Amniotic stem cell (primary cell): ENCODE results near the gene ME3.
"Not testable (repeated sequence)": the region's sequence is repeated elsewhere in the genome, so short reads cannot be mapped to it uniquely, and the experiment has no call there.

Experiments used
- DNase-seq: peaks from one replicate; lab custom pipeline; 2025; lab: John Stamatoyannopoulos, UW

The ME3 gene

DNA sequence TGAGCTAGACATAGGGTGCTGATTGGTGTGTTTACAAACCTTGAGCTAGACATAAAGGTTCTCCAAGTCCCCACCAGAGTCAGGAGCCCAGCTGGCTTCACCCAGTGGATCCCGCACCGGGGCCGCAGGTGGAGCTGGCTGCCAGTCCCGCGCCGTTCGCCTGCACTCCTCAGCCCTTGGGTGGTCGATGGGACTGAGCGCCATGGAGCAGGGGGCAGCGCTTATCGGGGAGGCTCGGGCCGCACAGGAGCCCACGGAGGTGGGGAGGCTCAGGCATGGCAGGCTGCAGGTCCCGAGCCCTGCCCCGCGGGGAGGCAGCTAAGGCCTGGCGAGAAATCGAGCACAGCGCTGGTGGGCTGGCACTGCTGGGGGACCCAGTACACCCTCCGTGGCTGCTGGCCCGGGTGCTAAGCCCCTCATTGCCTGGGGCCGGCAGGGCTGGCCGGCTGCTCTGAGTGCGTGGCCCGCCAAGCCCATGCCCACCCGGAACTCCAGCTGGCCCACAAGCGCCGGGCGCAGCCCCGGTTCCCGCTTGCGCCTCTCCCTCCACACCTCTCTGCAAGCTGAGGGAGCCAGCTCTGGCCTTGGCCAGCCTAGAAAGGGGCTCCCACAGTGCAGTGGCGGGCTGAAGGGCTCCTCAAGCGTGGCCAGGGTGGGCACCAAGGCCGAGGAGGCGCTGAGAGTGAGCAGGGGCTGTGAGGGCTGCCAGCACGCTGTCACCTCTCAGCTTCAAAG, 238.9 kb downstream of the ME3 start:
- DNase-seq: not testable (repeated sequence)

DNA sequence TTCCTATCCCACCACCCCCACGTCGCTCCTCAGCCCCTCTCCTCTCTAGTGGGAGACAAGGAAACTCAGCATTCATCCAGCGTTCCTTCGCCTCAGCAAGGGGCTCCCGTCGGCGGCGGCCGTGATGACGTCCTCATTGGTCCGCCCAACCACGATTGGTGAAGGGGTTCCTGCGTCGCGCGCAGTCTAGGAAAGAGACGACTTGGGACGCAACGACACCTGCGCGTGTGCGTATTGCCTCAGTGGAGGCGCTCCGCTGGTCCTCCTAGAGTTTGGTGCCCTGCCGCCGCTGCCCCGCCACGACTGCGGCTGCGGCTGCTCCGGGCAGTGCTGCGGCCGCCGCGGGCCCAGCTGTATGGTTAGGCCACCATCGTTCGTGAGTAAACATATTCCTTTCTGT, 241.2 kb downstream of the ME3 start:
- DNase-seq: no peak

DNA sequence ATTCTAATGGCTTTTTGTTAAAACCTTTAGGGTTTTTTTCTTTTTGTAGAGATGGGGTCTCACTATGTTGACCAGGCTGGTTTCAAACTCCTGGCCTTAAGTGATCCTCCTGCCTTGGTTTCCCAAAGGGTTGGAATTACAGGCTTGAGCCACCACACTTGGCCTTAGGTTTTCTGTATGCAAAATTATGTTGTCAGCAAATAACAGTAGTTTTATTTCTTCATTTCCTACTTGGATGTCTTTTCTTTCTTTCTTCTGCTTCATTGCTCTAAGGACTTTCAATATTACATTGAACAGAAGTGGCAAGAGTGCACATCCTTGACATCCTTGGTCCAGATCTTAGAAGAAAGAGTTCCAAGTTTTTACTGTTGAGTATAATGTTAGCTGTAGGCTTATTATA, 245.0 kb downstream of the ME3 start:
- DNase-seq: no peak

DNA sequence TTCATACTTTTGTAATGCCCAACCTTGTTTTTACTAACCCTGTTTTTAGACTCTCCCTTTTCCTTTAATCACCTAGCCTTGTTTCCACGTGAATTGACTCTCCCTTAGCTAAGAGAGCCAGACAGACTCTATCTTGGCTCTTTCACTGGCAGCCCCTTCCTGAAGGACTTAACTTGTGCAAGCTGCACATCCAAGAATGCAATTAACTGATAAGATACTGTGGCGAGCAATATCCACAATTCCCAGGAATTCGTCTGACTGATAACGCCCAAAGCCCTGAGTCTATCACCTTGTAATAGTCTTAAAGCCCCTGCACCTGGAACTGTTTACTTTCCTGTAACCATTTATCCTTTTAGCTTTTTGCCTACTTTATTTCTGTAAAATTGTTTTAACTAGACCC, 248.9 kb downstream of the ME3 start:
- DNase-seq: not testable (repeated sequence)

DNA sequence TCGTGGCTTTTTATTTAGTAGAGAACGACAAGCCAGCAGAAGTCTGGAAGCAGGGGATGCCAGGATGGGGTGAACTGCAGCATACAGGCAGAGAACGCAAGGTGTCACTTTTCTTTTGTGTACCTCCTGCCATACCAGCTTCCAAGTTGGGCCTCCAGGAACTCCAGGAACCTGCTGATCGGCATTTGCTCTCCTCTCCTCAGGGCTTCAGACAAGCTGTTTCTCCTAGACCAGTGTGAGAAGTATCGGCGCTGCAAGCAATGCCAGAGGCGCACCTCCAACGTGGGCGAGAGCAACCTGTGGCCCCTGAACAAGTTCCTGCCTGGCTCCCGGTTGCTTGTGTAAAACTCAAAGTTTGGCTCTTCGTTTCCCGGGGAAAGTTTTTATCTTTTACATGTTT, 250.0 kb downstream of the ME3 start:
- DNase-seq: no peak

DNA sequence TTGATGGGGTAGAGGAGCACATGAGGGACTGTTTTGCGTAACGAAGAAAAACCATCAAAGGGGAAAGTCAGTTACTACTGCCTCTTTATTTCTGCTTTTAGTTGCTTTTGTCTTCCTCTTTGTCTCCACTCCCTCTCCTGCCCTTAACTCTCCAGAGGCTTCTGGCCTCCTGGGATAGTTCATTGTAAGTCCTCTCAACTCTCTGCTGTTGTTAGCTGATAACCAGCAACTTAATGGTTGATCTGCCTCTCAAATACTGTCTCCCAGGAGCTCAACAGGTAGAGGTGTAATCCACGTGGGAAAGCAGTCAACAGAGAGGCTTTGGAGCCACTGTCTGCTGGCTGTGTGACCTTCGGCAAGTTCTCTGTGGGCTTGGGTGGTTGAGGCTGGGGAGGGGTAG, 250.5 kb downstream of the ME3 start:
- no peak for DNase-seq

DNA sequence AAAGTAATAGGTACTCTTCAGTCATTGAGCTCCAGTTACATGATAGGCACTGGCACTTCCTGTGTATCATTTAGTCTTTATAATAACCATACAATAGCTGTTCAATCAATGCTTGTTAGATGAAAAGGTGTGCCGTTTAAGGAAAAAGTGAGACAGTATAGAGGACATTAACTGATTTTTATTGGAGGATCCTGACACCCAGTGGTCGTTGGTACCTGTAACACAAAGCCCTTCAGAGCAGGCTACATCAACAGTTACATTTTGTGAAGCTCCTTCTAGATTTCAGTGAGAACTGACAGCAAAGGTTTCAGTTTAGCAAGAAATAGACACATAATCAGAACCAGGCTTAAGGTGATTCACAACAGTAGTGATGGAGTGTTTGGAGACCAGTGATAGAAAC, 253.5 kb downstream of the ME3 start:
- no peak for DNase-seq

DNA sequence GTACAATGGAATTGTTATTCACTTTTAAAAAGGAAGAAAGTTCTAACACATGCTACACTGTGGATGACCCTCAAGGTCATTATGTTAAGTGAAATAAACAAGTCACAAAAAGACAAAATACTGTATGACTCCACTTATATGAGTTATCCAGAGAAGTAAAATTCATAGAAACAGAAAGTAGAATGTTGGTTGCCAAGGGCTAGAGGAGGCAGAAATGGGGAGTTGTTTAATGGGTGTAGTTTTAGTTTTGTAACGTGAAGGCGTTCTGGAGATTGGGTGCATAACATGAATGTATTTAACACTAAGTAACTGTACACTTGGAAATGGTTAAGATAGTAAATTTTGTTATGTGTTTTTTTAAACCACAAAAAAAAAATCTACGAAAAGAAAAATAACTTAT, 253.9 kb downstream of the ME3 start:
- no peak for DNase-seq

DNA sequence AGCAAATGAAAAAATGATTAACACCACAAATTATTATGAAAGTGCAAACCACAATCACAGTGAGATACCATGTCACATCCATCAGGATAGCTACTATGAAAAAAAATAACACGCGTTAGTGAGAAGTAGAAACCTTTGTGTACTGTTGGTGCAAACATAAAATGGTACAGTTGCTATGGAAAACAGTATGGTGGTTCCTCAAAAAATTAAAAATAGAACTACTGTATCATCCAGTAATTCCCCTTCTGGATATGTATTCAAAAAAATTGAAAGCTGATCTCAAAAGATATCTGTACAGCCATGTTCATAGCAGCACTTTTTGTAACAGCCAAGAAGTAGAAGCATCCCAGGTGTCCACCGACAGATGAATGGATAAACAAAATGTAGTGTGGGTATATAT, 254.3 kb downstream of the ME3 start:
- no peak for DNase-seq

DNA sequence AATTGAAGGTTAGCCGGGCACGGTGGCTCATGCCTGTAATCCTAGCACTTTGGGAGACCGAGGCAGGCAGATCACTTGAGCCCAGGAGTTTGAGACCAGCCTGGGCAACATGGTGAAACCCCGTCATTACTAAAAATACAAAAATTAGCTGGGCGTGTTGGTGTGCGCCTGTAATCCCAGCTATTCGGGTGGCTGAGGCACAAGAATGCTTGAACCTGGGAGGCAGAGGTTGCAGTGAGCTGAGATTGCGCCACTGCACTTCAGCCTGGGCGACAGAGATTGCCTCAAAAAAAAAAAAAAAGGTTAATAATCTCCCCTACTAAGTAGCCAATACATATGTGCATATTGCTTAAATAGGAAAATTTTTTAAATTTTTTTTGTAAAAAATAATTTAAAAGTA, 255.5 kb downstream of the ME3 start:
- not testable (repeated sequence) for DNase-seq

DNA sequence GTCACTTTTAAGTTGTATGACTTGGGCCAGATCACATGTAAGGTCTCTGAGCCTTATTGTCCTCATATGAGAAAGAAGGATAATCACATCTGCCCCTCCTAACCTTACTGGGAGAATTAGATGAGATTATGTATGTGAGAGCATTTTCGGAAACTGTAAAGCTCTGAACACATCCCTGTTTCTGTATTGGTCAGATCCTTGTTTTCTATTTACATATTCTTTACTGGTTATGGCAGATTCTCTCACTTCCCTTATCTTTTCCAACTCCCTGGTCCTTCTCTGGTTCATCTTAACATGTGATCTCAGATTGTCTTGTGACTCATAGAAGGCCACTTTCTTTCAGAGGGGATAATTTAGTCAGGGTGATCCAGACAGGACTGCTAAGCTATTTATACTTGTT, 255.9 kb downstream of the ME3 start:
- DNase-seq: no peak

DNA sequence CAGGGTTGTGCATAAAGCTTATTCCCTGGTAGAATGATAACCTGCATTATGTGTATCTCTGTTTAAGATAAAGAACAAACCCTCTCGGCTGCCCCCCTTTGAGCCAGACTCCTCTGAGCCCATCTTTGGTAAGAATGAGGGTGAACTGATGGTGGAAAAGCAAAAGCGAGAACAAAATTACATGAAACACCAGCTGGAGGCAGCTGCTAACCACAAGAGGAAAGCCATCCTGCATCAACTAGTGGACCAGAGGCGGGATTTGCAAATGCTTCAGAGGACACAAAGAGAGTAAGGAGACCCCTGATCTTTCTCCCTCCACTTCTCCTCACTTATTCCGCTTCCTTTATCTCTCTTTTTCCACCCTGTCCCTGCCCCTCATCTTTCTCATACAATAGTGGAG, 257.4 kb downstream of the ME3 start:
- no peak for DNase-seq

DNA sequence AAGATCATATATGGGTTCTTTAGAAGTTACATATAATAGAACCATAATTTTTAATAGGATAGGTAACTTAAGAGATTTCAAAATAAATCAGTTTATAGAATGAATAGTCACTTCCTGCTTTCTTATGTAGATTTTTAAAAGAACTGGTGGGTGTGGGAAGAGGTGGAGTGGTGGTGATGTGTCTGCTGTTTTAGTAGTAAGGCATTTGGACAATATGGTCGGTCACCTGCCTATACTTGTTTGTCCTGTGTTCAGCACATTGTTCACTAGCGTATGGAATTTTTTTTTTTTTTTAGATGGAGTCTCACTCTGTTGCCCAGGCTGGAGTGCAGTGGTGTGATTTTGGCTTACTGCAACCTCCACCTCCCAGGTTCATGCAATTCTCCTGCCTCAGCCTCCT, 258.4 kb downstream of the ME3 start:
- no peak for DNase-seq

DNA sequence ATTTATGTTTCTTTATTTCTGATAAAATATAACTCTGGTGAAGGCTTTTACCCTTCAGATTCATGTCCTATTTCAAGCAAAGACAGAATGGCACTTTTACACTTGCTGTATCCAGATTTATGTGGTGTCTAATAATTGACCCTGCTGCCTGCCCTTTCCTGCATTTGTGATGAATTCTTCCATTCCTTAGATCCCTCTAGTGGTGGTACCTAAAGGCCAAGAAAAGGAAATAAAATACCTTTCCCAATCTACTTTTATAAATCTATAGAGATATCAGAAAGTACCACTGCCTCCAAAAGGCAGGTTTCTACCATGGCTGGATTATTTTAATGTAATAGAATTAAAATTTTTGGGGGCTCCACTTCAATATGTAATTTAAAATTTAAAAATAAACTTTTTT, 263.6 kb downstream of the ME3 start:
- DNase-seq: no peak

DNA sequence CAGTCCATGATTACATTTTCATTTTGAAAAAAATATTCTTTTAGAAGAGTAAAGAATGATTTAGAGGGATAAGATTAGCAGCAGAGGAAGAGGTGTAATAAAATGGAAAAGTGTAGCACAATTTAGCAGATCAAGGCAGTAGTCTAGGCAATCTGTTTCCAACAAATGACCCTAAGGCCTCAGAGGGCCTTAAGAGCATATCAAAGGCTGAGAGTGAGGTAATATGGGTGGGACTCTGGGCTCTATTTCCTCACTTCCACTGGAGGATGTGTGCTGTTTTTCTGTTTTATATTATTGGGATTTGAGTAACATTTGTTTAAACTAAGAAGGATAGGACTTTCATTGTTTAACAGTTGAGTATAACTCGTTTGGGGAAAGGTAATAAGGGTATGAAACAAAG, 269.0 kb downstream of the ME3 start:
- DNase-seq: no peak

DNA sequence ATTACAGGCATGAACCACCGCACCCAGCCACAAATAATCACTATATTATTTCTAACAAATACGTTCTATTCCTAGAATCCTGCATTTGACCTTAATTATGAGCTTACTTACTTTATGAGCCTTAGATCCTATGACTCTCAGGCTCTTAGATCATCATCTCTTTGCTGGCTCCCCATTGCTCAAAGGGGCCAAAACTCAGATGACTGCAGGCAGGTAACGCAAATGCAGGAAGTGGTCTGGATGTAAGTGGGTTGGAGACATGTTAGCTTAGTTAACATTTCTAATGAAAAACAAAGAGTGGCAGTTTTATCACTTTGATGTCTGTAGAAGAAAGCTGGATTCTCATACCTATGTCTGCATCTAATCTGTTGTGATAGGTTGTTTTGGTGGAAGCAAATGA, 274.3 kb downstream of the ME3 start:
- no peak for DNase-seq

DNA sequence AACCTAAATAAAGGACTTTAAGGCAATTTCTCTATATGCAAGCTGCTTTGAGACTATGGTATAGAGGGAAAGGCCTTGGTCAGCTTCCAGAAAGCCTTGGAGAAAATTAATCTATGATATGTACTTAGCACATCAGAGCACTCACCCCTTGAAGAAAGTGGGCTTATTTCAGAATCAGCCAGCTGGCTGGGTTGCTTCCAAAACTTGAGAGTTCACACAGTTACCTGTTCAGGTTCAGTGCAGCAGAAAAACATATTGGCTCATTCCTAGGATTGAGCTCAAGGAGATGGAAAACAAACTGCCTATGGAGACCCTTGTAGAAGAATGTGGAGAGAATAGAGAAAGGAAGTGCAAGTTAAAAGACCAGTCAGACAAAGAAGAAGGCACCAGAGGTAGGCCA, 275.1 kb downstream of the ME3 start:
- no peak for DNase-seq

DNA sequence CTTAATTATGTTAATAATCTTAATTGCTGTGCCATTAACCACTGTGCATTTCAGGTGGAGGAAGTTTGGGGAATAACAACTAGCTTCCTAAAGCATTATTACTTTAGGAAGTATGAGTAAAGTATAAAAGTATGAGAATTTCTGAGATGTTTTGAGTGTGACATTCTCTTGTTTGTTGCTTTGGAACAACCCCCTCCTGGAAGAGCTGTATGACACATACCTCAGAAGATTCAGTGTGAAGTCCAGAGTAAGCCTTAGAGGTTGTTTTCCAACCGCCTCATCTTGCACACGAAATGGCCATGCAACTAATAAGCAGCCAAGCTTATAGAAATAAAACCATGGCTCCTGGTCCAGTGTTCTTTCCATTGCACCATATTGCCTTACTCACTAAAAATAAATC, 276.0 kb downstream of the ME3 start:
- DNase-seq: no peak

DNA sequence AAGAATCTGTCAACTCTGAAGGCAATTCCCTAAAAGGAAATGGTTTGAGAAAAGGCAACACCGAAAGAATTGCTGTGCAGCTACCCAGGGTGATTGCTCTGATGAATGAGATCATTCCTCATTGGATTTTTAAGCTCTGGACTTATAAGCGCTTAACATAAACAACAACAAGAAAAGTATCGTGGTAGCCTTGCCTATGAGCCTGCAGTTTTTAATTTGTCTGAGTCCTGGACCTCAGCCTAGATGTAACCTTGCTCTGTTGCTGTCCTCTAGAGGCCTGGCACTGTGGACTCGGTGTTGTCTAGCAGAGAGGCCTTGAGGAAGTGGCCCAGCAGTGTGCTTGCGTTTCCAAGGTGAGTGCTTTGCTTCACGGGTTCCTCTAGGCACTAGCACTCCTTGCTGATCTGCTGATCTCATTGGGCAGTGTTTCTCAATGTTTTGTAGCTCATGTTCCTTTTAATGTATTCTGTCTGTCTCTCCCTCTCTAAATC, 277.3 kb downstream of the ME3 start:
- DNase-seq: no peak
